Measurements from ENCODE around the gene HADHA. TPM values are rescaled to one million over a fixed set of nuclear protein-coding genes. Genes with fewer than 3 reads are reported as not detected.

The HADHA gene
- total and polyA plus RNA-seq, 4 donors = 35.2 to 117 (median 94.2) TPM

DNA sequence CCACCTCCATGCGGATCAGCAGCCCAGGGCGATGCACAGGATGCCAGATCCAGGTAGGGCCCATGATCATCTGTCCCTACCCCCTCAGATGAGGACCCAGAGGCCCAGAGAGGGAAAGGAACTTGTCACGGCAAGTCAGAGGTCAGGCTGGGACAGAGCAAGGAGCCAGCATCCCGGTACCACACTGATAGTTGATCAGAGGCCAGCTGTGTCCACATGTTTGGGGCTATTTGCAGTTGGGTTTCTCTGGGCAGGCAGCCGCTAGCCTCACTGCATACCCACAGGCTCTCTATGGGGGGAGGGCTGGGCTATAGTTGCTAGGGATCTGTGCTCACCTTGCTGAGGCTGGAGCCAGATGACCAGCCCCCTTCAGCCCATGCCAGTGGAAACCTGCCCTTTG, 62.0 kb downstream of the HADHA start:
- DNase-seq (no peak), ATAC-seq (ENCODE audit: insufficient read depth, low FRiP score) (no peak)
- Histone ChIP-seq H3K9me3 (ENCODE audit: control insufficient read depth in 4 of 4, insufficient read depth in 3 of 4, low read length in 3 of 4) (no peaks in the 10 kb centered on the region), H3K4me3 (no peak overlapping the region), H3K36me3 (ENCODE audit: control insufficient read depth in 4 of 4, insufficient read depth in 4 of 4, low read length in 4 of 4) (no peaks in the 10 kb centered on the region), H3K27me3 (ENCODE audit: control insufficient read depth in 3 of 3, insufficient read depth in 3 of 3, low read length in 2 of 3) (peaks cover 0 to 3% (median 0%) of the 10 kb centered on the region in 3 donors), H3K9ac (ENCODE audit: insufficient read depth in 1 of 2, low read length in 2 of 2) (no peak overlapping the region), H3K4me1 (ENCODE audit: control insufficient read depth in 5 of 5, insufficient read depth in 5 of 5, low read length in 5 of 5) (peaks cover 0 to 15% (median 0%) of the 10 kb centered on the region in 5 donors), H3K27ac (ENCODE audit: low read depth in 1 of 2, low read length in 1 of 2) (no peak overlapping the region)
- TF ChIP-seq, protein P1, sequence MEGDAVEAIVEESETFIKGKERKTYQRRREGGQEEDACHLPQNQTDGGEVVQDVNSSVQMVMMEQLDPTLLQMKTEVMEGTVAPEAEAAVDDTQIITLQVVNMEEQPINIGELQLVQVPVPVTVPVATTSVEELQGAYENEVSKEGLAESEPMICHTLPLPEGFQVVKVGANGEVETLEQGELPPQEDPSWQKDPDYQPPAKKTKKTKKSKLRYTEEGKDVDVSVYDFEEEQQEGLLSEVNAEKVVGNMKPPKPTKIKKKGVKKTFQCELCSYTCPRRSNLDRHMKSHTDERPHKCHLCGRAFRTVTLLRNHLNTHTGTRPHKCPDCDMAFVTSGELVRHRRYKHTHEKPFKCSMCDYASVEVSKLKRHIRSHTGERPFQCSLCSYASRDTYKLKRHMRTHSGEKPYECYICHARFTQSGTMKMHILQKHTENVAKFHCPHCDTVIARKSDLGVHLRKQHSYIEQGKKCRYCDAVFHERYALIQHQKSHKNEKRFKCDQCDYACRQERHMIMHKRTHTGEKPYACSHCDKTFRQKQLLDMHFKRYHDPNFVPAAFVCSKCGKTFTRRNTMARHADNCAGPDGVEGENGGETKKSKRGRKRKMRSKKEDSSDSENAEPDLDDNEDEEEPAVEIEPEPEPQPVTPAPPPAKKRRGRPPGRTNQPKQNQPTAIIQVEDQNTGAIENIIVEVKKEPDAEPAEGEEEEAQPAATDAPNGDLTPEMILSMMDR (IDR thresholded peaks at IDR 0.05; ENCODE audit: control extremely low read depth, extremely low read depth) = no peak
- WGBS, 2 donors = 91 to 94% methylated on average over 5 of the region's 5 CpGs

DNA sequence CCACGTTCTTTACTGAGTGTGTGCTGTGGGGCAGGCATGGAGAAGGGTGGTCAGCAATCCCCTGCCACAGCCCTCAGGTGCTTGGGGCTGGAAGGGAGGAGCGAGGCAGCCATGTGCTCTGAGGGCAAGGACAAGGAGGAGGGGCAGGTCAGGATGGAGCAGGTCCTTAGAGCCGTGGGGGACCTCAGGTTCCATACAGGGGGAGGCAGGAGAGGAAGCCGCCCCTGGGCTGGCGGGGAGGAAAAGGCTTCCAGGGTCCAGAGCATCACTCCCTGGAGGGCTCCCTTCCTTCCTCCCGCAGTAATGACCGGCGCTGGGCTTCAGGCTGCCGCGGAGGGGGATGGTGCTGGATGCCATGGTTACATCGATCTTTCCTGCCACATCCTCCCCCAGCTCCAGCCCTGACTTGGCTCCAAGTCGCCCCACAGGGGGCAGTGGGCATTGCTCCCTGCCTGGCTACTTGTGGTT, 65.0 kb downstream of the HADHA start:
- TF ChIP-seq, protein P1 (IDR thresholded peaks at IDR 0.05; ENCODE audit: control extremely low read depth, extremely low read depth) = no peak
- WGBS, 2 donors = 12 to 28% methylated on average over 10 to 12 of the region's 12 CpGs
- peaks cover 0 to 31% (median 6%) of the 10 kb centered on the region in 5 donors for H3K4me1 ChIP-seq (ENCODE audit: control insufficient read depth in 5 of 5, insufficient read depth in 5 of 5, low read length in 5 of 5)
- H3K9ac ChIP-seq (ENCODE audit: insufficient read depth in 1 of 2, low read length in 2 of 2) = peak overlapping the region in 1 of 2 donors; percentile 23
- H3K9me3 ChIP-seq (ENCODE audit: control insufficient read depth in 4 of 4, insufficient read depth in 3 of 4, low read length in 3 of 4) = no peaks in the 10 kb centered on the region
- H3K27ac ChIP-seq (ENCODE audit: low read depth in 1 of 2, low read length in 1 of 2) = no peak overlapping the region
- ATAC-seq (ENCODE audit: insufficient read depth, low FRiP score) (no peak), DNase-seq (peak in 1 of 3 donors; percentile 35)
- no peaks in the 10 kb centered on the region for H3K36me3 ChIP-seq (ENCODE audit: control insufficient read depth in 4 of 4, insufficient read depth in 4 of 4, low read length in 4 of 4)
- no peak overlapping the region for H3K4me3 ChIP-seq
- peaks cover 0 to 5% (median 4%) of the 10 kb centered on the region in 3 donors for H3K27me3 ChIP-seq (ENCODE audit: control insufficient read depth in 3 of 3, insufficient read depth in 3 of 3, low read length in 2 of 3)

DNA sequence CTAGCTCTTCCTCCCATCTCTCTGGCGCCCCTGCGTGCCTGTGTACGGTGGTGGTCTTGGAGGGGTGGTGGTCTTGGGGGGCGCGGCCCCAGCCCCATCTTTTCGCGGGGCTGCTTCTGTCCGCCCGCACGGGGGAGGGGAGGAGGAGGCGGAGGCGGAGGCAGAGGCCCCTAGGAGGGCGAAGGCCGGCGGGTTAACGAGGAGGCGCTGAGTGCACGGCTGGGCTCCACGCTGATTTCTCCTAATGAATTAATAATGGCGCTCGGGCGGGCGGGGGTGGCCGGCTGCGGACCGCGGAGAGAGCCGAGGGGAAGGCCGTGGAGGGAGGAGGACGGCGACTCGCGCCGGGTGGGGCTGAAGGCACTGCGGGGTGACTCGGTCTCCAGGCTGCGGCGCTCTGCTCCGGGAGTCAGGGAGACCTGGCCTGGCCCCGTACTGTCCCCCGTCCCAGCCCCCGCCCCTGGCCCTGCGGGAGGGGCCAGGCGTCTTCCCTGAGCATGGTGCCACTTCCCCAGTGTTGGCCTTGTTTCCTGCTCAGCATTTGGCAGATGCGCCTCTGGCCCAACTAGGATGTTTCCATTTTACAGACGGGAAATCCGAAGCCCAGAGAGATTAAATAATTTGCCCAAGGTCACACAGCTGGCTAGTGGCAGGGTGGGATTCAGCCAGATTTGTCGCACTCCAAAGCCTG, 65.5 kb downstream of the HADHA start:
- Histone ChIP-seq H3K27ac (ENCODE audit: low read depth in 1 of 2, low read length in 1 of 2) (no peak overlapping the region), H3K9ac (ENCODE audit: insufficient read depth in 1 of 2, low read length in 2 of 2) (peak overlapping the region in 1 of 2 donors; percentile 23), H3K4me1 (ENCODE audit: control insufficient read depth in 5 of 5, insufficient read depth in 5 of 5, low read length in 5 of 5) (peaks cover 0 to 33% (median 6%) of the 10 kb centered on the region in 5 donors), H3K4me3 (peak overlapping the region; percentile 14), H3K9me3 (ENCODE audit: control insufficient read depth in 4 of 4, insufficient read depth in 3 of 4, low read length in 3 of 4) (no peaks in the 10 kb centered on the region), H3K36me3 (ENCODE audit: control insufficient read depth in 4 of 4, insufficient read depth in 4 of 4, low read length in 4 of 4) (no peaks in the 10 kb centered on the region), H3K27me3 (ENCODE audit: control insufficient read depth in 3 of 3, insufficient read depth in 3 of 3, low read length in 2 of 3) (peaks cover 0 to 7% (median 6%) of the 10 kb centered on the region in 3 donors)
- 3 to 13% methylated on average over 34 to 48 of the region's 48 CpGs for WGBS, 2 donors
- ATAC-seq (ENCODE audit: insufficient read depth, low FRiP score) (peak; percentile 37), DNase-seq (peak; percentile 65 to 70 (median 65))
- TF ChIP-seq, protein P1 (IDR thresholded peaks at IDR 0.05; ENCODE audit: control extremely low read depth, extremely low read depth) = no peak

Data from lung (tissue), 12 donors.